ENCODE data around the gene NRIP1.

DNA sequence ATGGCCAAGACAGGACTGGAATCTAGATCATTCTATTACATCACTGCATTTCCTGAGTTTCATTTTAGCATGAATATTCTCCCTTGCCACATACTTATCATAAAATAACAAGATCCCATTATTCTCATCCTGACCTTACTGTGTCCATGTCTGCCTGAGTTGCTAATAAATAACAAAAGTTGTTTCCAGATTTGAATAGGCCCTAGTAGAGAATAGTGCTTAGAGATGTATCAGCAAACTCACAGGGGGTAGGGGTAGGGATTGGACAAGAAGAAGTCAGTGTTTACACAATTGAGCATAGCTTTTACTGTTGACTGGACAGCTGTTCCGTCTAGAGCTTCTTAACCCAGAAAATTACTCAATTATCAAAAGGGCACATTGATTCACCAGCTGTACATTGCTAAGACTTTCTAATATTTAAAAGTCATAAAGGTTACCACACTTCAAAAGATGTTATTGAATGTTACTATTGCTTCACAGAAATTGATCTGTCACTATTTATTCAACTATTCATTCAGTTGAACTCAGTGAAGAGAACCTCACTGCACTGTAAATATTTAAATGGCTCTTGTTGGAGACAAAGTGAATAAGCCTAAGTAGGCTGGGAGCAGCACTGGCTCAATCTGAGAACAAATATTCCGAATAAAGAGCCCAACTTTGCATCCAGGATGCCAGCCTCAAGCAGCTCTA lies 121.9 kb downstream of the NRIP1 start:
- TF ChIP-seq HLTF (IDR thresholded peaks at IDR 0.05), result no peak
- no peak for TF ChIP-seq MYNN (IDR thresholded peaks at IDR 0.05)
- TF ChIP-seq MYNN (CRISPR knock-in tag; IDR thresholded peaks at IDR 0.05), result no peak
- TF ChIP-seq, protein P1, sequence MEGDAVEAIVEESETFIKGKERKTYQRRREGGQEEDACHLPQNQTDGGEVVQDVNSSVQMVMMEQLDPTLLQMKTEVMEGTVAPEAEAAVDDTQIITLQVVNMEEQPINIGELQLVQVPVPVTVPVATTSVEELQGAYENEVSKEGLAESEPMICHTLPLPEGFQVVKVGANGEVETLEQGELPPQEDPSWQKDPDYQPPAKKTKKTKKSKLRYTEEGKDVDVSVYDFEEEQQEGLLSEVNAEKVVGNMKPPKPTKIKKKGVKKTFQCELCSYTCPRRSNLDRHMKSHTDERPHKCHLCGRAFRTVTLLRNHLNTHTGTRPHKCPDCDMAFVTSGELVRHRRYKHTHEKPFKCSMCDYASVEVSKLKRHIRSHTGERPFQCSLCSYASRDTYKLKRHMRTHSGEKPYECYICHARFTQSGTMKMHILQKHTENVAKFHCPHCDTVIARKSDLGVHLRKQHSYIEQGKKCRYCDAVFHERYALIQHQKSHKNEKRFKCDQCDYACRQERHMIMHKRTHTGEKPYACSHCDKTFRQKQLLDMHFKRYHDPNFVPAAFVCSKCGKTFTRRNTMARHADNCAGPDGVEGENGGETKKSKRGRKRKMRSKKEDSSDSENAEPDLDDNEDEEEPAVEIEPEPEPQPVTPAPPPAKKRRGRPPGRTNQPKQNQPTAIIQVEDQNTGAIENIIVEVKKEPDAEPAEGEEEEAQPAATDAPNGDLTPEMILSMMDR (IDR thresholded peaks at IDR 0.05 in 2 of 3, conservative IDR thresholded peaks at IDR 0.05 in 1 of 3; ENCODE audit: insufficient read depth in 2 of 3, low read depth in 1 of 3, low read length in 3 of 3), result no peak

Measured in K562 (cell line).